ENCODE measurements around the gene SIGLEC12. TPM values are rescaled to one million over a fixed set of nuclear protein-coding genes. Genes with fewer than 3 reads are reported as not detected.

The SIGLEC12 gene
- total RNA-seq (2021; ENCODE audit: unreplicated experiment) = not detected
- polyA plus RNA-seq (2012; ENCODE audit: insufficient read length) = not detected
- Bru-seq, nascent RNA = not detected
- BruChase-seq, experiment 1, labeled RNA remaining after a 2-hour chase = not detected
- not detected for BruChase-seq, experiment 2, labeled RNA remaining after a 6-hour chase
- long read RNA-seq = 0 reads

DNA sequence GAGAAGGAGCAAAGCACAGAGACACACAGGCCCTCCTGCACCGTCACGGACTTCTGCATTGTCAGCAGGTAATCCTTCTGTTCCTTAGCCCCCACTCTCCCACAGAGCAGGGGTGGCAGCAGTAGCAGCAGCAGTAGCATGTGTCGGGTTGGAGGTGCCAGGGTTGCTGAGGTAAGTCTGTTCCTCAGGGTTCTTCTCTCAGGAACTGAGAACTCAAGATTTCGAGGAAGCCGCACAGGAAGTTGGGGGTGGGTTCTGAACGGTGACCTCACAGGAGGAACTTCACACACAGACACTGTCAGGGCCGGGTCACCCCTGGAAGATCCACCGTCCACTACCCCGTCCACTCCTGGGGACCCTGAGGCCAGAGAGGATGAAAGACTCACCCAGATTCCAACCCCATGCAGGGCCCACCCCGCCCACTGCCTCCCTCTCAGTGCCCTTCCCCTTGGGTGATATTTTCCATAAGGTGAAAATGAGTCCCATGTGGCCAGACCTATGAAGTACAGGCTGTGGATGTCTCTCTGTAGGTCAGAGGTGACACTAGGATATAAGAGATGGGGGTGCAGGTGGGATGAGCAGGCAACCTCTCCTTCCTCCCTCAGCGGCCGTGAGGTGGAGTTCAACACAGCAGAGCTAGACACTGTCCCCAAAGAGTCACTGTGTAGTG lies at the start of gene SIGLEC12:
Gene SIGLEC12 (minus strand): TSS at position 207 of the 670 bp plus-strand sequence. CDS start 67 bp downstream, at position 140.
- Histone ChIP-seq H3K36me3 (ENCODE audit: control insufficient read depth, insufficient read depth, low read length) (no peaks in the 10 kb centered on the region), H3K4me3 (ENCODE audit: low read depth in 2 of 2, low read length in 2 of 2) (no peak within 1 kb of the TSS), H3K27me3 (ENCODE audit: control insufficient read depth, insufficient read depth, low read length) (no peaks in the 10 kb centered on the region), H3K9me3 (ENCODE audit: control insufficient read depth, insufficient read depth, low read depth, low read length) (no peaks in the 10 kb centered on the region), H3K4me1 (ENCODE audit: control insufficient read depth, insufficient read depth, low read length) (no peaks in the 10 kb centered on the region), H3K27ac (ENCODE audit: low read length) (no peak within 1 kb of the TSS)
- ChIA-PET CTCF (no interaction called here), POLR2A (no interaction called here)
- intact Hi-C loops (cut with micrococcal nuclease; ENCODE audit: unreplicated experiment) = no loop called here
- in situ Hi-C loops (cut with HindIII; ENCODE audit: low pct_unique_long_range_greater_than_20kb, low sequenced_read_pairs) = no loop called here
- no peak for DNase-seq (ENCODE audit: low read depth, low spot score)
- no peak for TF ChIP-seq CTCF (IDR thresholded peaks at IDR 0.05)
- ATAC-seq = no peak
- no TSS peak for BruUV-seq (replicated peaks)

DNA sequence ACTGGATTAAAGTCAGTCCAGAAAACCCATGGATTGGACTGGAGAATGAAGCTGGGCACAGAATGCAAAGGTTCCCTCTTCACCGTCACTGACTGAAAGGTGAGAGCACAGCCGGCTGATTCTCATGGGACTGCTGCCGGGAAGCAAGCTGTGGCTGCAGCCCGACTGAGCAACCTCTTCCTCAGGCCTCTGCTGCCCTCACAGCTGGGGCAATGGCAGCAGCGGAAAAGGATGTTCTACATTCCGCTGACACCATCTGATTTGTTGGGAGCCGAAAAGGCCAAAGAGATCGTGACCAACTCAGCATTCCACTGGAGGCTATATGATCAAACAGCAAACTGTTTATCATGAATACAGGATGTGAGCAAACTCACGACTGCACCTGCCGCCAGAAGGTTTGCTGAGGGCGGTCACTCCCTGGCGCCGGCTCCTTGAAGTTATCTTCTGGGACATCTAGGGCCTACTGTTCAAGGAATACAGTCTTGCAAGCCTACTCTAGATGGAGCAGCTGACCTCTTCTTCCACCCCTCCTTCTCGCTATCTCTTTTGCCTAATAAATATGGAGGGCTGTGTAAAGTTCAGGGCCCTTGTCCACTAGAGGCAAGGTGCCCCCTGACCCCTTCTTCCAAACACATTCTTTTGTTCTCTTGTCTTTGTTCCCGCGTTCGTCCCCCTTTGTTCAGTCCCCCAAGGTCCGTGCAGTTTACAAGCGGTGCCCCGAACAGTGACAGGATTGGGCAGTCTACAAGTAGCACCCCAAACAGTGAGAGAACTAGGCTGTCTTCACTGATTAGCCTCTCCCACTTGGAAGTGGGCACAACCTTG lies 49.5 kb upstream of the SIGLEC12 start:
- 0 out of 2 replicates have a peak, but pooled peaks cover 2% of the 10 kb centered on the region for H3K27me3 ChIP-seq (ENCODE audit: control insufficient read depth, insufficient read depth, low read length)
- DNase-seq (ENCODE audit: low read depth, low spot score) = no peak
- in situ Hi-C loops (cut with HindIII; ENCODE audit: low pct_unique_long_range_greater_than_20kb, low sequenced_read_pairs) = no loop called here
- no TSS peak for BruUV-seq (replicated peaks)
- H3K4me1 ChIP-seq (ENCODE audit: control insufficient read depth, insufficient read depth, low read length) = no peaks in the 10 kb centered on the region
- H3K27ac ChIP-seq (ENCODE audit: low read length) = no peak overlapping the region
- ChIA-PET CTCF (no interaction called here), POLR2A (no interaction called here)
- H3K36me3 ChIP-seq (ENCODE audit: control insufficient read depth, insufficient read depth, low read length) = no peaks in the 10 kb centered on the region
- intact Hi-C loops (cut with micrococcal nuclease; ENCODE audit: unreplicated experiment) = no loop called here
- TF ChIP-seq SIN3A (IDR thresholded peaks at IDR 0.05; ENCODE audit: borderline replicate concordance, insufficient read depth, low read depth, low read length) = no peak
- no peak for TF ChIP-seq POLR2AphosphoS5 (IDR thresholded peaks at IDR 0.05; ENCODE audit: low read depth, low read length)
- TF ChIP-seq, protein P1, sequence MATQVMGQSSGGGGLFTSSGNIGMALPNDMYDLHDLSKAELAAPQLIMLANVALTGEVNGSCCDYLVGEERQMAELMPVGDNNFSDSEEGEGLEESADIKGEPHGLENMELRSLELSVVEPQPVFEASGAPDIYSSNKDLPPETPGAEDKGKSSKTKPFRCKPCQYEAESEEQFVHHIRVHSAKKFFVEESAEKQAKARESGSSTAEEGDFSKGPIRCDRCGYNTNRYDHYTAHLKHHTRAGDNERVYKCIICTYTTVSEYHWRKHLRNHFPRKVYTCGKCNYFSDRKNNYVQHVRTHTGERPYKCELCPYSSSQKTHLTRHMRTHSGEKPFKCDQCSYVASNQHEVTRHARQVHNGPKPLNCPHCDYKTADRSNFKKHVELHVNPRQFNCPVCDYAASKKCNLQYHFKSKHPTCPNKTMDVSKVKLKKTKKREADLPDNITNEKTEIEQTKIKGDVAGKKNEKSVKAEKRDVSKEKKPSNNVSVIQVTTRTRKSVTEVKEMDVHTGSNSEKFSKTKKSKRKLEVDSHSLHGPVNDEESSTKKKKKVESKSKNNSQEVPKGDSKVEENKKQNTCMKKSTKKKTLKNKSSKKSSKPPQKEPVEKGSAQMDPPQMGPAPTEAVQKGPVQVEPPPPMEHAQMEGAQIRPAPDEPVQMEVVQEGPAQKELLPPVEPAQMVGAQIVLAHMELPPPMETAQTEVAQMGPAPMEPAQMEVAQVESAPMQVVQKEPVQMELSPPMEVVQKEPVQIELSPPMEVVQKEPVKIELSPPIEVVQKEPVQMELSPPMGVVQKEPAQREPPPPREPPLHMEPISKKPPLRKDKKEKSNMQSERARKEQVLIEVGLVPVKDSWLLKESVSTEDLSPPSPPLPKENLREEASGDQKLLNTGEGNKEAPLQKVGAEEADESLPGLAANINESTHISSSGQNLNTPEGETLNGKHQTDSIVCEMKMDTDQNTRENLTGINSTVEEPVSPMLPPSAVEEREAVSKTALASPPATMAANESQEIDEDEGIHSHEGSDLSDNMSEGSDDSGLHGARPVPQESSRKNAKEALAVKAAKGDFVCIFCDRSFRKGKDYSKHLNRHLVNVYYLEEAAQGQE (IDR thresholded peaks at IDR 0.05; ENCODE audit: insufficient read depth in 1 of 2, low read depth in 2 of 2, low read length in 1 of 2) = no peak
- TF ChIP-seq CTCF (IDR thresholded peaks at IDR 0.05) = no peak
- TF ChIP-seq TCF7L2 (IDR thresholded peaks at IDR 0.05; ENCODE audit: low read depth, low read length) = no peak
- H3K9me3 ChIP-seq (ENCODE audit: control insufficient read depth, insufficient read depth, low read depth, low read length) = no peaks in the 10 kb centered on the region
- ATAC-seq = no peak
- H3K4me3 ChIP-seq (ENCODE audit: low read depth in 2 of 2, low read length in 2 of 2) = no peak overlapping the region

Data from Panc1 (cell line).